Panc1 (cell line): ENCODE measurements around the gene C11orf58. TPM values are rescaled to one million over a fixed set of nuclear protein-coding genes. Genes with fewer than 3 reads are reported as not detected.

Experiments
- ATAC-seq: fragments of 200-7000 bp; cut with Tn5 transposase; 2 replicates; pipeline ENCODE4 v1.9.1; 2020; ENCODE audit warnings: mild to moderate bottlenecking, moderate library complexity
- BruUV-seq: library from RNA; stranded (reverse); fragments of 400-500 nt; replicated peaks from 2 replicates; lab custom pipeline; 2021; lab: Mats Ljungman, UMichigan
- CTCF ChIA-PET: fragments of 300-600 bp; sonication (Branson Sonifier 250); formaldehyde crosslinking; loops from one replicate; lab custom pipeline; 2022; ENCODE audit warnings: antibody characterized with exemption; lab: Charles Lee
- POLR2A ChIA-PET: fragments of 300-600 bp; sonication (Branson Sonifier 250); formaldehyde crosslinking; loops from one replicate; lab custom pipeline; 2022; ENCODE audit warnings: antibody characterized with exemption; lab: Charles Lee
- DNase-seq: peaks from one replicate; pipeline ENCODE4 v3.0.0-alpha.2; 2010; ENCODE audit warnings: low read depth, low spot score
- H3K27ac ChIP-seq: 2 replicates; pipeline ENCODE4 v1.5.1; 2011; ENCODE audit warnings: mild to moderate bottlenecking, low read length, inconsistent platforms
- H3K27me3 ChIP-seq: fragments of 200-500 bp; sonication (Bioruptor generic); 2 replicates; pipeline ENCODE4 v1.6.0; 2014; ENCODE audit warnings: low read length, inconsistent platforms; ENCODE audit not compliant: control insufficient read depth, insufficient read depth
- H3K36me3 ChIP-seq: fragments of 200-500 bp; sonication (Bioruptor generic); 2 replicates; pipeline ENCODE4 v1.5.1; 2014; ENCODE audit warnings: inconsistent platforms, mild to moderate bottlenecking, low read length, moderate library complexity; ENCODE audit not compliant: control insufficient read depth, insufficient read depth
- H3K4me1 ChIP-seq: 2 replicates; pipeline ENCODE4 v1.5.1; 2011; ENCODE audit warnings: inconsistent platforms, mild to moderate bottlenecking, low read length, moderate library complexity; ENCODE audit not compliant: control insufficient read depth, insufficient read depth
- H3K4me3 ChIP-seq, 2 experiments: 2 replicates each; pipeline ENCODE4 v1.5.1; 2011 to 2012; ENCODE audit warnings: low read depth in 2 of 2, low read length in 2 of 2, mild to moderate bottlenecking in 2 of 2, inconsistent platforms in 1 of 2, moderate library complexity in 1 of 2
- H3K9me3 ChIP-seq: fragments of 200-500 bp; sonication (Bioruptor generic); 2 replicates; pipeline ENCODE4 v1.5.1; 2014; ENCODE audit warnings: low read depth, mild to moderate bottlenecking, inconsistent platforms, low read length, moderate library complexity; ENCODE audit not compliant: control insufficient read depth, insufficient read depth
- POLR2AphosphoS5 ChIP-seq: IDR thresholded peaks from 2 replicates; pipeline ENCODE4 v1.6.1; 2012; ENCODE audit warnings: mild to moderate bottlenecking, low read depth, low read length, moderate library complexity
- SIN3A ChIP-seq: IDR thresholded peaks from 2 replicates; pipeline ENCODE4 v1.6.1; 2012; ENCODE audit warnings: low read depth, mild to moderate bottlenecking, low read length, moderate library complexity, borderline replicate concordance; ENCODE audit not compliant: insufficient read depth
- TCF7L2 ChIP-seq: IDR thresholded peaks from 2 replicates; pipeline ENCODE4 v1.6.1; 2011; ENCODE audit warnings: mild to moderate bottlenecking, low read depth, low read length, inconsistent platforms
- in situ Hi-C: cut with HindIII; loops from 2 replicates; pipeline ENCODE4 v1.10.0; 2016; ENCODE audit warnings: low sequenced_read_pairs, low pct_unique_long_range_greater_than_20kb
- intact Hi-C: fragments of 100-400 bp; cut with micrococcal nuclease; formaldehyde crosslinking; loops from one replicate; pipeline ENCODE4 v1.10.0; 2022; ENCODE audit not compliant: unreplicated experiment
- total RNA-seq: library from RNA; stranded (reverse); gene quantifications from one replicate; pipeline ENCODE4 v1.2.1, GENCODE V29; 2021; ENCODE audit not compliant: unreplicated experiment
- TF ChIP-seq, protein P1 (sequence below): fragments of 450-650 bp; IDR thresholded peaks from 2 replicates; pipeline ENCODE4 v1.5.1; 2017; ENCODE audit warnings: mild to moderate bottlenecking
- TF ChIP-seq, protein P2 (sequence below), 2 experiments: IDR thresholded peaks; 2 replicates each; pipeline ENCODE4 v1.6.1; 2011 to 2012; ENCODE audit warnings: low read depth in 2 of 2, control low read depth in 1 of 2, low read length in 1 of 2, mild to moderate bottlenecking in 1 of 2, moderate library complexity in 1 of 2; ENCODE audit not compliant: insufficient read depth in 1 of 2

Gene C11orf58
- total RNA-seq, 1 experiment from 2014 or later: 97.6 TPM

DNA sequence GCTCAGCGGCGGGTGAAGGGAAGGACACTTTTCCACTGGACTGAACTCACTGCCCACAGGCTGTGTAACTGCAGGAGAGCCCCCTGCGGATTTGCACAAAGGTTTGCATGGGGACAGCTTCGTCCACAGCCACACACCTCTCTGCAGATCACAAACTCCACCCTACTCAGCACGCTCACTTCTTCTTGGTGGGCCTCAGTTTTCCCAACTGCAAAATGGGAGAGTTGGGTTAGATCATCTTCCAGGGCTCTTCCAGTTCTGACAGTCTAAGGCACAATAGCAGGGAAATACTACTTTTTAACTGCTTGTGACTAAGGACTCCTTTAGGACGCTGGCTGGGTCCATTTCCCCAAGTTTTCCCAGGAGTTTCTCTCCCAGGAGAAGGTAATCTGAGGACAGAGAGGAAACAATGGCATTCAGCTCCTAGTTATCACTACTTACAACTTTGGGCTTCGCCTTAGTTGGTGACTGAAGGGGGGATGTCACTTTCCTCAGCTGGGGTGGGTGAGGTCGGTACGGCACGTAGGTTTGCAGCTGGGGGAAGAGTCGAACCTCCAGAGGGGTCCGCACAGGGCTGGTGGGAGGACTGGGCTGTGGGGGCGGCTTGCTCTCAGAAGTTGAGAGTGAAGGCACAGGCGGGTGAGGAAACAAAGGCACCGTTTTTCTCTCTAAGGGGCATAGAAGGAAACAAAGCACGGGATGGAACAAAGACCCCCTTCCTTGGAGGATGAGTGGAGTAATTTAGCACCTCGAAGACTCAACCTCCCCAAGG, 55.8 kb downstream of the C11orf58 start:
- TF ChIP-seq TCF7L2 (no peak), SIN3A (no peak), POLR2AphosphoS5 (no peak)
- TF ChIP-seq, protein P1, sequence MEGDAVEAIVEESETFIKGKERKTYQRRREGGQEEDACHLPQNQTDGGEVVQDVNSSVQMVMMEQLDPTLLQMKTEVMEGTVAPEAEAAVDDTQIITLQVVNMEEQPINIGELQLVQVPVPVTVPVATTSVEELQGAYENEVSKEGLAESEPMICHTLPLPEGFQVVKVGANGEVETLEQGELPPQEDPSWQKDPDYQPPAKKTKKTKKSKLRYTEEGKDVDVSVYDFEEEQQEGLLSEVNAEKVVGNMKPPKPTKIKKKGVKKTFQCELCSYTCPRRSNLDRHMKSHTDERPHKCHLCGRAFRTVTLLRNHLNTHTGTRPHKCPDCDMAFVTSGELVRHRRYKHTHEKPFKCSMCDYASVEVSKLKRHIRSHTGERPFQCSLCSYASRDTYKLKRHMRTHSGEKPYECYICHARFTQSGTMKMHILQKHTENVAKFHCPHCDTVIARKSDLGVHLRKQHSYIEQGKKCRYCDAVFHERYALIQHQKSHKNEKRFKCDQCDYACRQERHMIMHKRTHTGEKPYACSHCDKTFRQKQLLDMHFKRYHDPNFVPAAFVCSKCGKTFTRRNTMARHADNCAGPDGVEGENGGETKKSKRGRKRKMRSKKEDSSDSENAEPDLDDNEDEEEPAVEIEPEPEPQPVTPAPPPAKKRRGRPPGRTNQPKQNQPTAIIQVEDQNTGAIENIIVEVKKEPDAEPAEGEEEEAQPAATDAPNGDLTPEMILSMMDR: no peak
- TF ChIP-seq, protein P2, sequence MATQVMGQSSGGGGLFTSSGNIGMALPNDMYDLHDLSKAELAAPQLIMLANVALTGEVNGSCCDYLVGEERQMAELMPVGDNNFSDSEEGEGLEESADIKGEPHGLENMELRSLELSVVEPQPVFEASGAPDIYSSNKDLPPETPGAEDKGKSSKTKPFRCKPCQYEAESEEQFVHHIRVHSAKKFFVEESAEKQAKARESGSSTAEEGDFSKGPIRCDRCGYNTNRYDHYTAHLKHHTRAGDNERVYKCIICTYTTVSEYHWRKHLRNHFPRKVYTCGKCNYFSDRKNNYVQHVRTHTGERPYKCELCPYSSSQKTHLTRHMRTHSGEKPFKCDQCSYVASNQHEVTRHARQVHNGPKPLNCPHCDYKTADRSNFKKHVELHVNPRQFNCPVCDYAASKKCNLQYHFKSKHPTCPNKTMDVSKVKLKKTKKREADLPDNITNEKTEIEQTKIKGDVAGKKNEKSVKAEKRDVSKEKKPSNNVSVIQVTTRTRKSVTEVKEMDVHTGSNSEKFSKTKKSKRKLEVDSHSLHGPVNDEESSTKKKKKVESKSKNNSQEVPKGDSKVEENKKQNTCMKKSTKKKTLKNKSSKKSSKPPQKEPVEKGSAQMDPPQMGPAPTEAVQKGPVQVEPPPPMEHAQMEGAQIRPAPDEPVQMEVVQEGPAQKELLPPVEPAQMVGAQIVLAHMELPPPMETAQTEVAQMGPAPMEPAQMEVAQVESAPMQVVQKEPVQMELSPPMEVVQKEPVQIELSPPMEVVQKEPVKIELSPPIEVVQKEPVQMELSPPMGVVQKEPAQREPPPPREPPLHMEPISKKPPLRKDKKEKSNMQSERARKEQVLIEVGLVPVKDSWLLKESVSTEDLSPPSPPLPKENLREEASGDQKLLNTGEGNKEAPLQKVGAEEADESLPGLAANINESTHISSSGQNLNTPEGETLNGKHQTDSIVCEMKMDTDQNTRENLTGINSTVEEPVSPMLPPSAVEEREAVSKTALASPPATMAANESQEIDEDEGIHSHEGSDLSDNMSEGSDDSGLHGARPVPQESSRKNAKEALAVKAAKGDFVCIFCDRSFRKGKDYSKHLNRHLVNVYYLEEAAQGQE (IDR thresholded peaks at IDR 0.05; ENCODE audit: insufficient read depth in 1 of 2, low read depth in 2 of 2, low read length in 1 of 2): no peak
- POLR2A ChIA-PET: no interaction called here
- no peak overlapping the region for H3K4me3 ChIP-seq
- no peaks in the 10 kb centered on the region for H3K36me3 ChIP-seq
- no peaks in the 10 kb centered on the region for H3K27me3 ChIP-seq
- CTCF ChIA-PET: no interaction called here
- BruUV-seq: no TSS peak
- no peak overlapping the region for H3K27ac ChIP-seq
- intact Hi-C loops: no loop called here
- no peaks in the 10 kb centered on the region for H3K9me3 ChIP-seq
- no peak for DNase-seq
- in situ Hi-C loops: no loop called here
- ATAC-seq: no peak
- H3K4me1 ChIP-seq: no peaks in the 10 kb centered on the region; the same call in 1 of the 2 replicates

DNA sequence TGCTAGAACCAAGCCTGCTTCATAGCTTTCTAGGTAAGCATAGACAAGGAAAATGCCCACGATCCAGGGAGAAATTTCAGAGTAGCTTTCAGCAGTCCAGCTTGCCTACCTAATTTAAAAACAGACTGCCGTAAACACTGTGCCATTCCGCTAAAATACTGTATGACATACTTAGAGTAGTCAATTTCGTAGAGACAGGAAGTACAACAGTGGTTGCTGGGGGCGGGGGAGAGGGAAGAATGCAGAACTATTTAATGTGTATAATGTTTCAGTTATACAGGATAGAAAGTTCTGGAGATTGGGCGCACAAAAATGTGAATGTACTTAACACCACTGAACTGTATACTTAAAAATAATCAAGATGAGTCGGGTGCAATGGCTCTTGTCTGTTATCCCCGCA, 56.7 kb downstream of the C11orf58 start:
- H3K27ac ChIP-seq: no peak overlapping the region
- no peak for DNase-seq
- BruUV-seq: no TSS peak
- TF ChIP-seq, protein P2 (IDR thresholded peaks at IDR 0.05; ENCODE audit: insufficient read depth in 1 of 2, low read depth in 2 of 2, low read length in 1 of 2): no peak
- TF ChIP-seq, protein P1: no peak
- no peak for TF ChIP-seq SIN3A
- no peak for TF ChIP-seq POLR2AphosphoS5
- TF ChIP-seq TCF7L2: no peak
- in situ Hi-C loops: no loop called here
- H3K4me1 ChIP-seq: no peaks in the 10 kb centered on the region; the same call in 1 of the 2 replicates
- H3K27me3 ChIP-seq: no peaks in the 10 kb centered on the region
- H3K36me3 ChIP-seq: no peaks in the 10 kb centered on the region
- no peak overlapping the region for H3K4me3 ChIP-seq
- no peak for ATAC-seq
- CTCF ChIA-PET: no interaction called here
- POLR2A ChIA-PET: no interaction called here
- intact Hi-C loops: no loop called here
- H3K9me3 ChIP-seq: no peaks in the 10 kb centered on the region
